Activated T-helper 1 cell treated with anti-CD3 and anti-CD28 coated beads, Interleukin-12 subunit alpha, Interleukin-12 subunit beta, Interleukin-2, Interleukin-4 antibody, amounts not matched to agents 30 ng/mL and 10 ng/mL and 1 ng/mL, durations not matched to agents 14 hours and 24 hours and 36 hours (primary cell): ENCODE measurements around the gene AJUBA. TPM values are rescaled to one million over a fixed set of nuclear protein-coding genes. Genes with fewer than 3 reads are reported as not detected.

Experiments
- DNase-seq: peaks from one replicate; pipeline ENCODE4 v3.0.0; 2021; ENCODE audit warnings: low spot score
- H3K27ac Mint-ChIP-seq: one replicate; pipeline ENCODE4 v1.8.0; 2021; ENCODE audit warnings: mild to moderate bottlenecking, mixed read lengths
- H3K27me3 Mint-ChIP-seq: one replicate; pipeline ENCODE4 v1.8.0; 2022; ENCODE audit warnings: mild to moderate bottlenecking, moderate library complexity, mixed read lengths; ENCODE audit not compliant: insufficient read depth
- H3K36me3 Mint-ChIP-seq: one replicate; pipeline ENCODE4 v1.8.0; 2021; ENCODE audit warnings: low read depth, mixed read lengths
- H3K4me1 Mint-ChIP-seq: one replicate; pipeline ENCODE4 v1.8.0; 2021; ENCODE audit warnings: low read depth, mixed read lengths
- H3K4me3 Mint-ChIP-seq: one replicate; pipeline ENCODE4 v1.8.0; 2021; ENCODE audit warnings: mild to moderate bottlenecking, moderate library complexity, mixed read lengths
- H3K9me3 Mint-ChIP-seq: one replicate; pipeline ENCODE4 v1.8.0; 2021; ENCODE audit warnings: mixed read lengths
- intact Hi-C: fragments of 100-400 bp; cut with micrococcal nuclease; formaldehyde crosslinking; loops from one replicate; pipeline ENCODE4 v1.15.1; 2024
- total RNA-seq: library from RNA; stranded (reverse); gene quantifications from 2 replicates; pipeline ENCODE4 v1.2.3, GENCODE V29; 2022

The AJUBA gene
- total RNA-seq, 1 donor from 2014 or later: 2.7 TPM

GRCh38 chr14:22998329-22999012 lies 16.1 kb upstream of the AJUBA start:
- no peak overlapping the region for H3K27ac Mint-ChIP-seq
- intact Hi-C loops: loop anchor here (10.0 kb wide), 1 partner anchor 186 kb away; the partner anchor contains the start of gene SLC7A8
- H3K36me3 Mint-ChIP-seq: peaks cover 2% of the 10 kb centered on the region
- DNase-seq: no peak
- no peaks in the 10 kb centered on the region for H3K9me3 Mint-ChIP-seq
- no peaks in the 10 kb centered on the region for H3K27me3 Mint-ChIP-seq
- no peak overlapping the region for H3K4me3 Mint-ChIP-seq
- no peaks in the 10 kb centered on the region for H3K4me1 Mint-ChIP-seq

- H3K9me3 Mint-ChIP-seq: no peaks in the 10 kb centered on the region
- H3K27me3 Mint-ChIP-seq: no peaks in the 10 kb centered on the region
- no peaks in the 10 kb centered on the region for H3K4me1 Mint-ChIP-seq
- no peak for DNase-seq
- no peak overlapping the region for H3K27ac Mint-ChIP-seq
- no peak overlapping the region for H3K4me3 Mint-ChIP-seq
- H3K36me3 Mint-ChIP-seq: peaks cover 5% of the 10 kb centered on the region
- intact Hi-C loops: loop anchor here (10.0 kb wide), 1 partner anchor 187 kb away; the partner anchor contains the start of gene SLC7A8
Observed at GRCh38 chr14:22997676-22998323, 15.4 kb upstream of the AJUBA start.

- intact Hi-C loops: loop anchor here (10.0 kb wide), 1 partner anchor 188 kb away; the partner anchor contains the start of gene SLC7A8
- Mint-ChIP-seq H3K9me3 (no peaks in the 10 kb centered on the region), H3K27ac (no peak overlapping the region), H3K27me3 (no peaks in the 10 kb centered on the region), H3K4me1 (no peaks in the 10 kb centered on the region), H3K4me3 (no peak overlapping the region), H3K36me3 (peaks cover 5% of the 10 kb centered on the region)
- no peak for DNase-seq
Observed at GRCh38 chr14:22996768-22997654, 14.7 kb upstream of the AJUBA start.

GRCh38 chr14:22995889-22996625 lies 13.7 kb upstream of the AJUBA start:
- H3K4me1 Mint-ChIP-seq: no peaks in the 10 kb centered on the region
- H3K4me3 Mint-ChIP-seq: no peak overlapping the region
- DNase-seq: no peak
- H3K27ac Mint-ChIP-seq: no peak overlapping the region
- no peaks in the 10 kb centered on the region for H3K27me3 Mint-ChIP-seq
- H3K9me3 Mint-ChIP-seq: no peaks in the 10 kb centered on the region
- peaks cover 5% of the 10 kb centered on the region for H3K36me3 Mint-ChIP-seq
- intact Hi-C loops: loop anchor here (2.0 to 10.0 kb wide), 2 partner anchors 63 to 189 kb away; partner anchors contain the start of gene SLC7A8

GRCh38 chr14:22994762-22995275 lies 12.5 kb upstream of the AJUBA start:
- Mint-ChIP-seq H3K4me1 (no peaks in the 10 kb centered on the region), H3K9me3 (no peaks in the 10 kb centered on the region), H3K36me3 (peaks cover 5% of the 10 kb centered on the region), H3K27ac (no peak overlapping the region), H3K27me3 (no peaks in the 10 kb centered on the region), H3K4me3 (no peak overlapping the region)
- intact Hi-C loops: loop anchor here (2.0 to 10.0 kb wide), 2 partner anchors 64 to 190 kb away; partner anchors contain the start of gene SLC7A8
- DNase-seq: no peak

GRCh38 chr14:22993517-22993916 lies 11.2 kb upstream of the AJUBA start:
- H3K4me3 Mint-ChIP-seq: no peak overlapping the region
- intact Hi-C loops: loop anchor here (10.0 kb wide), 1 partner anchor 191 kb away; the partner anchor contains the start of gene SLC7A8

GRCh38 chr14:22991852-22992251 lies 9.5 kb upstream of the AJUBA start:
- Mint-ChIP-seq H3K4me1 (no peaks in the 10 kb centered on the region), H3K36me3 (peaks cover 5% of the 10 kb centered on the region), H3K27me3 (no peaks in the 10 kb centered on the region), H3K9me3 (no peaks in the 10 kb centered on the region), H3K4me3 (no peak overlapping the region), H3K27ac (no peak overlapping the region)
- no peak for DNase-seq
- intact Hi-C loops: loop anchor here (10.0 kb wide), 1 partner anchor 193 kb away; the partner anchor contains the start of gene SLC7A8

More at GRCh38 chr14:22993517-22993916, 11.2 kb upstream of the AJUBA start:
- no peaks in the 10 kb centered on the region for H3K9me3 Mint-ChIP-seq
- no peak overlapping the region for H3K27ac Mint-ChIP-seq
- no peaks in the 10 kb centered on the region for H3K4me1 Mint-ChIP-seq
- H3K27me3 Mint-ChIP-seq: no peaks in the 10 kb centered on the region
- peaks cover 5% of the 10 kb centered on the region for H3K36me3 Mint-ChIP-seq
- no peak for DNase-seq

- Mint-ChIP-seq H3K9me3 (no peaks in the 10 kb centered on the region), H3K4me3 (no peak overlapping the region), H3K36me3 (no peaks in the 10 kb centered on the region), H3K4me1 (no peaks in the 10 kb centered on the region), H3K27me3 (peaks cover 3% of the 10 kb centered on the region), H3K27ac (no peak overlapping the region)
- intact Hi-C loops: no loop called here
- no peak for DNase-seq
Observed at GRCh38 chr14:22987291-22987690, 4.9 kb upstream of the AJUBA start.

- peak; percentile 79 for DNase-seq
- Mint-ChIP-seq H3K27me3 (peaks cover 3% of the 10 kb centered on the region), H3K36me3 (no peaks in the 10 kb centered on the region), H3K4me3 (no peak overlapping the region), H3K4me1 (no peaks in the 10 kb centered on the region), H3K27ac (no peak overlapping the region), H3K9me3 (no peaks in the 10 kb centered on the region)
- intact Hi-C loops: loop anchor here (1.0 kb wide), 3 partner anchors 21 to 72 kb away; partner anchors contain the start of gene PSMB5
Observed at GRCh38 chr14:22986508-22987054, 4.2 kb upstream of the AJUBA start.

- H3K4me1 Mint-ChIP-seq: no peaks in the 10 kb centered on the region
- no peak overlapping the region for H3K27ac Mint-ChIP-seq
- H3K27me3 Mint-ChIP-seq: peaks cover 3% of the 10 kb centered on the region
- intact Hi-C loops: loop anchor here (1.0 kb wide), 3 partner anchors 21 to 72 kb away; partner anchors contain the start of gene PSMB5
- H3K36me3 Mint-ChIP-seq: no peaks in the 10 kb centered on the region
- no peaks in the 10 kb centered on the region for H3K9me3 Mint-ChIP-seq
- H3K4me3 Mint-ChIP-seq: no peak overlapping the region
- no peak for DNase-seq
Observed at GRCh38 chr14:22985894-22986507, 3.6 kb upstream of the AJUBA start.

GRCh38 chr14:22984959-22985658 lies 2.8 kb upstream of the AJUBA start:
- no peak for DNase-seq
- H3K4me3 Mint-ChIP-seq: no peak overlapping the region
- no peak overlapping the region for H3K27ac Mint-ChIP-seq
- peaks cover 4% of the 10 kb centered on the region for H3K27me3 Mint-ChIP-seq
- no peaks in the 10 kb centered on the region for H3K36me3 Mint-ChIP-seq
- peaks cover 2% of the 10 kb centered on the region for H3K4me1 Mint-ChIP-seq
- H3K9me3 Mint-ChIP-seq: no peaks in the 10 kb centered on the region
- intact Hi-C loops: loop anchor here (5.0 kb wide), 2 partner anchors 428 to 1068 kb away; no protein-coding TSS in a partner anchor
